ENCODE data around the gene MAP1B. TPM values are rescaled to one million over a fixed set of nuclear protein-coding genes. Genes with fewer than 3 reads are reported as not detected.

Gene MAP1B
- polyA plus RNA-seq, 1 donor from 2014 or later, result 234 TPM

GRCh38 chr5:72076621-72077300 is 30.5 kb upstream of the MAP1B start:
- H3K36me3 ChIP-seq (ENCODE audit: insufficient read depth, low read length), result no peaks in the 10 kb centered on the region
- H3K9me2 ChIP-seq (ENCODE audit: insufficient read depth, low read length), result no peaks in the 10 kb centered on the region
- no peak overlapping the region for H3K4me3 ChIP-seq (ENCODE audit: low read length)
- no peaks in the 10 kb centered on the region for H3F3A ChIP-seq (ENCODE audit: insufficient read depth, low read length, poor library complexity, severe bottlenecking)
- H3K9me3 ChIP-seq (ENCODE audit: low read length), result no peaks in the 10 kb centered on the region
- H3K79me2 ChIP-seq (replicated peaks; ENCODE audit: insufficient read depth, low read length), result no peaks in the 10 kb centered on the region
- H3K9ac ChIP-seq (ENCODE audit: low read length), result no peak overlapping the region
- H4K20me1 ChIP-seq (ENCODE audit: insufficient read depth), result no peaks in the 10 kb centered on the region
- H3K4me2 ChIP-seq (ENCODE audit: low read length), result no peak overlapping the region
- no peaks in the 10 kb centered on the region for H3K27me3 ChIP-seq (ENCODE audit: insufficient read depth, low read depth, low read length)
- H2AFZ ChIP-seq (ENCODE audit: low read depth, low read length), result no peak overlapping the region
- H3K27ac ChIP-seq (ENCODE audit: low read length), result no peak overlapping the region
- TF ChIP-seq POLR2AphosphoS5 (IDR thresholded peaks at IDR 0.05), result no peak
- TF ChIP-seq TAF1 (IDR thresholded peaks at IDR 0.05; ENCODE audit: low read depth), result no peak
- TF ChIP-seq, protein P1, sequence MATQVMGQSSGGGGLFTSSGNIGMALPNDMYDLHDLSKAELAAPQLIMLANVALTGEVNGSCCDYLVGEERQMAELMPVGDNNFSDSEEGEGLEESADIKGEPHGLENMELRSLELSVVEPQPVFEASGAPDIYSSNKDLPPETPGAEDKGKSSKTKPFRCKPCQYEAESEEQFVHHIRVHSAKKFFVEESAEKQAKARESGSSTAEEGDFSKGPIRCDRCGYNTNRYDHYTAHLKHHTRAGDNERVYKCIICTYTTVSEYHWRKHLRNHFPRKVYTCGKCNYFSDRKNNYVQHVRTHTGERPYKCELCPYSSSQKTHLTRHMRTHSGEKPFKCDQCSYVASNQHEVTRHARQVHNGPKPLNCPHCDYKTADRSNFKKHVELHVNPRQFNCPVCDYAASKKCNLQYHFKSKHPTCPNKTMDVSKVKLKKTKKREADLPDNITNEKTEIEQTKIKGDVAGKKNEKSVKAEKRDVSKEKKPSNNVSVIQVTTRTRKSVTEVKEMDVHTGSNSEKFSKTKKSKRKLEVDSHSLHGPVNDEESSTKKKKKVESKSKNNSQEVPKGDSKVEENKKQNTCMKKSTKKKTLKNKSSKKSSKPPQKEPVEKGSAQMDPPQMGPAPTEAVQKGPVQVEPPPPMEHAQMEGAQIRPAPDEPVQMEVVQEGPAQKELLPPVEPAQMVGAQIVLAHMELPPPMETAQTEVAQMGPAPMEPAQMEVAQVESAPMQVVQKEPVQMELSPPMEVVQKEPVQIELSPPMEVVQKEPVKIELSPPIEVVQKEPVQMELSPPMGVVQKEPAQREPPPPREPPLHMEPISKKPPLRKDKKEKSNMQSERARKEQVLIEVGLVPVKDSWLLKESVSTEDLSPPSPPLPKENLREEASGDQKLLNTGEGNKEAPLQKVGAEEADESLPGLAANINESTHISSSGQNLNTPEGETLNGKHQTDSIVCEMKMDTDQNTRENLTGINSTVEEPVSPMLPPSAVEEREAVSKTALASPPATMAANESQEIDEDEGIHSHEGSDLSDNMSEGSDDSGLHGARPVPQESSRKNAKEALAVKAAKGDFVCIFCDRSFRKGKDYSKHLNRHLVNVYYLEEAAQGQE (IDR thresholded peaks at IDR 0.05; ENCODE audit: borderline replicate concordance), result no peak
- no peak for TF ChIP-seq SMC3 (conservative IDR thresholded peaks at IDR 0.05; ENCODE audit: poor library complexity)
- no peak for TF ChIP-seq EZH2 (IDR thresholded peaks at IDR 0.05; ENCODE audit: borderline replicate concordance, insufficient read depth, low read length, poor library complexity, severe bottlenecking)
- no peak for TF ChIP-seq EP300 (conservative IDR thresholded peaks at IDR 0.05; ENCODE audit: poor library complexity, severe bottlenecking)

DNA sequence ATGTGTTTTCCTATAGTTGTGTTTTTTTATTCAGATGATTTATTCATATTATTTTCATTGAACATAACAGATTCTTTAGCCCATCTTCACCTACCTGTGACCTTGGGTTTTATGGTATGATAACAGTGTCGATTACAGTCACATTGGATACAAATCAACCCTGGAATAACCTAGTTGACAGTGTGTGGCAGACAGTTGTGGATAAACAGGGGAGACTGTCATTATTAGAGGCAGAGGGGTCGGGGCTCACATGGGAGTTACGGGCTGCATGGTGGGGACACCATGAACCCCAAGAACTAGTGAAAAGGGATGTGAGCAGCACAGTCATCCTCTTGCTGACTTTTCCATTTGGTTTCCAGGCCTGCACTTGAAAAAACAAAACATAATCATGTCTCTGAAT is 29.9 kb upstream of the MAP1B start:
- no peak overlapping the region for H3K4me3 ChIP-seq (ENCODE audit: low read length)
- H4K20me1 ChIP-seq (ENCODE audit: insufficient read depth), result no peaks in the 10 kb centered on the region
- H3K9me3 ChIP-seq (ENCODE audit: low read length), result no peaks in the 10 kb centered on the region
- no peak overlapping the region for H3K4me2 ChIP-seq (ENCODE audit: low read length)
- no peak overlapping the region for H3K9ac ChIP-seq (ENCODE audit: low read length)
- TF ChIP-seq EZH2 (IDR thresholded peaks at IDR 0.05; ENCODE audit: borderline replicate concordance, insufficient read depth, low read length, poor library complexity, severe bottlenecking) (no peak), RAD21 (conservative IDR thresholded peaks at IDR 0.05) (no peak), SMC3 (conservative IDR thresholded peaks at IDR 0.05; ENCODE audit: poor library complexity) (no peak), POLR2AphosphoS5 (IDR thresholded peaks at IDR 0.05) (no peak), MXI1 (conservative IDR thresholded peaks at IDR 0.05; ENCODE audit: poor library complexity, severe bottlenecking) (no peak), TAF1 (IDR thresholded peaks at IDR 0.05; ENCODE audit: low read depth) (no peak), EP300 (conservative IDR thresholded peaks at IDR 0.05; ENCODE audit: poor library complexity, severe bottlenecking) (no peak)
- TF ChIP-seq, protein P1 (IDR thresholded peaks at IDR 0.05; ENCODE audit: borderline replicate concordance), result no peak
- TF ChIP-seq, protein P2, sequence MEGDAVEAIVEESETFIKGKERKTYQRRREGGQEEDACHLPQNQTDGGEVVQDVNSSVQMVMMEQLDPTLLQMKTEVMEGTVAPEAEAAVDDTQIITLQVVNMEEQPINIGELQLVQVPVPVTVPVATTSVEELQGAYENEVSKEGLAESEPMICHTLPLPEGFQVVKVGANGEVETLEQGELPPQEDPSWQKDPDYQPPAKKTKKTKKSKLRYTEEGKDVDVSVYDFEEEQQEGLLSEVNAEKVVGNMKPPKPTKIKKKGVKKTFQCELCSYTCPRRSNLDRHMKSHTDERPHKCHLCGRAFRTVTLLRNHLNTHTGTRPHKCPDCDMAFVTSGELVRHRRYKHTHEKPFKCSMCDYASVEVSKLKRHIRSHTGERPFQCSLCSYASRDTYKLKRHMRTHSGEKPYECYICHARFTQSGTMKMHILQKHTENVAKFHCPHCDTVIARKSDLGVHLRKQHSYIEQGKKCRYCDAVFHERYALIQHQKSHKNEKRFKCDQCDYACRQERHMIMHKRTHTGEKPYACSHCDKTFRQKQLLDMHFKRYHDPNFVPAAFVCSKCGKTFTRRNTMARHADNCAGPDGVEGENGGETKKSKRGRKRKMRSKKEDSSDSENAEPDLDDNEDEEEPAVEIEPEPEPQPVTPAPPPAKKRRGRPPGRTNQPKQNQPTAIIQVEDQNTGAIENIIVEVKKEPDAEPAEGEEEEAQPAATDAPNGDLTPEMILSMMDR (IDR thresholded peaks at IDR 0.05; ENCODE audit: poor library complexity, severe bottlenecking), result no peak
- no peaks in the 10 kb centered on the region for H3K9me2 ChIP-seq (ENCODE audit: insufficient read depth, low read length)
- no peak overlapping the region for H3K27ac ChIP-seq (ENCODE audit: low read length)
- H3K79me2 ChIP-seq (replicated peaks; ENCODE audit: insufficient read depth, low read length), result no peaks in the 10 kb centered on the region
- H2AFZ ChIP-seq (ENCODE audit: low read depth, low read length), result no peak overlapping the region
- no peaks in the 10 kb centered on the region for H3K27me3 ChIP-seq (ENCODE audit: insufficient read depth, low read depth, low read length)
- H3K36me3 ChIP-seq (ENCODE audit: insufficient read depth, low read length), result no peaks in the 10 kb centered on the region
- H3F3A ChIP-seq (ENCODE audit: insufficient read depth, low read length, poor library complexity, severe bottlenecking), result no peaks in the 10 kb centered on the region
